Thyroid gland (tissue), 4 donors: ENCODE measurements around the gene GAD1. TPM values are rescaled to one million over a fixed set of nuclear protein-coding genes. Genes with fewer than 3 reads are reported as not detected.

ENCODE experiments used
- DNase-seq, 2 donors: peaks; one replicate each; pipeline ENCODE4 v3.0.0-alpha.2; 2019
- H3K27ac ChIP-seq, 3 donors: fragments of 200-600 bp; sonication (generic); 1 replicate in 2 of 3; 2 replicates in 1 of 3; pipeline ENCODE4 v1.5.1; 2016 to 2019; ENCODE audit warnings: mild to moderate bottlenecking in 1 of 3, moderate library complexity in 1 of 3
- H3K27me3 ChIP-seq: fragments of 200-600 bp; sonication (generic); one replicate; pipeline ENCODE4 v1.5.1; 2019
- H3K36me3 ChIP-seq, 2 donors: fragments of 200-600 bp; sonication (generic); one replicate each; pipeline ENCODE4 v1.5.1; 2016 to 2019
- H3K4me1 ChIP-seq, 2 donors: fragments of 200-600 bp; sonication (generic); one replicate each; pipeline ENCODE4 v1.5.1; 2017 to 2019
- H3K4me3 ChIP-seq, 3 donors: fragments of 200-600 bp; sonication (generic); replicated peaks in 1 of 3; 1 replicate in 2 of 3; 2 replicates in 1 of 3; pipeline ENCODE4 v1.5.1; 2016; ENCODE audit warnings: mild to moderate bottlenecking in 1 of 3
- H3K9me3 ChIP-seq: fragments of 200-600 bp; sonication (generic); one replicate; pipeline ENCODE4 v1.5.1; 2017
- POLR2A ChIP-seq, 2 donors: fragments of 450-650 bp; IDR thresholded peaks; one replicate each; pipeline ENCODE4 v1.6.1; 2017; ENCODE audit warnings: antibody characterized with exemption in 2 of 2, mild to moderate bottlenecking in 2 of 2, moderate library complexity in 1 of 2
- WGBS, 2 donors: methylation state at CpG; one replicate each; pipeline ENCODE4 v1.1.5; 2017; 5-methylcytosine and 5-hydroxymethylcytosine counted together
- intact Hi-C: fragments of 100-400 bp; cut with DNase I; formaldehyde crosslinking; loops from one replicate; pipeline ENCODE4 v1.15.1; 2023
- total RNA-seq, 4 donors: library from RNA; depleted of rRNA; stranded (reverse); fragments of >200 nt; gene quantifications; one replicate each; pipeline ENCODE4 v1.2.3, GENCODE V29; 2016
- TF ChIP-seq, protein P1 (sequence below), 6 experiments: fragments of 200-600 bp in 3 of 6; fragments of 450-650 bp in 3 of 6; sonication (generic) in 3 of 6; IDR thresholded peaks; one replicate each; pipeline ENCODE4 v1.5.1; 2016 to 2019; ENCODE audit warnings: antibody characterized with exemption in 6 of 6, mild to moderate bottlenecking in 2 of 6, inconsistent platforms in 1 of 6, moderate library complexity in 1 of 6

The GAD1 gene
- total RNA-seq, 4 donors from 2014 or later: 0.11 to 0.94 (median 0.46) TPM

DNA sequence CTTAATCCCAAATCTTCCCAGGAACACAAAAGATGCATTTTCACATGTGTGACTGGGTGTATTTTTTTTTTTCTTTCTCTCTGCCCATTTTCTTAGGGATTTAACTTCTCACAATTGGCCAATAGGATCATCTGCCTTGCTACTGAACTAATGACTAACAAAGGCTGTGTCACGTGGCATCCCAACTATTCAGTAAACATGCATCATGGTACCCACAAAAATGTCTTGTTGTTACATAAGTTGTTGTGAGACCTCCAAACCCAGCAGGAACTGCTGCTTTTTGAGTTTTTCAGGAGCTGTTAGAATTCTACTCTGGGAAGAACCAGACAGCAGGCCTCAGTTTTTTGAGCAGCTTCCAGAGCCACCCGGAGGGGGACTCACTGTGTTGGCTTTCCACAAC is 31.9 kb downstream of the GAD1 start:
- Histone ChIP-seq H3K4me3 (no peak overlapping the region), H3K9me3 (no peaks in the 10 kb centered on the region), H3K27me3 (no peaks in the 10 kb centered on the region), H3K27ac (no peak overlapping the region), H3K4me1 (no peaks in the 10 kb centered on the region), H3K36me3 (no peaks in the 10 kb centered on the region)
- DNase-seq: no peak
- intact Hi-C loops: no loop called here
- WGBS, 2 donors: 89 to 90% methylated on average over 2 of the region's 2 CpGs
- TF ChIP-seq, protein P1, sequence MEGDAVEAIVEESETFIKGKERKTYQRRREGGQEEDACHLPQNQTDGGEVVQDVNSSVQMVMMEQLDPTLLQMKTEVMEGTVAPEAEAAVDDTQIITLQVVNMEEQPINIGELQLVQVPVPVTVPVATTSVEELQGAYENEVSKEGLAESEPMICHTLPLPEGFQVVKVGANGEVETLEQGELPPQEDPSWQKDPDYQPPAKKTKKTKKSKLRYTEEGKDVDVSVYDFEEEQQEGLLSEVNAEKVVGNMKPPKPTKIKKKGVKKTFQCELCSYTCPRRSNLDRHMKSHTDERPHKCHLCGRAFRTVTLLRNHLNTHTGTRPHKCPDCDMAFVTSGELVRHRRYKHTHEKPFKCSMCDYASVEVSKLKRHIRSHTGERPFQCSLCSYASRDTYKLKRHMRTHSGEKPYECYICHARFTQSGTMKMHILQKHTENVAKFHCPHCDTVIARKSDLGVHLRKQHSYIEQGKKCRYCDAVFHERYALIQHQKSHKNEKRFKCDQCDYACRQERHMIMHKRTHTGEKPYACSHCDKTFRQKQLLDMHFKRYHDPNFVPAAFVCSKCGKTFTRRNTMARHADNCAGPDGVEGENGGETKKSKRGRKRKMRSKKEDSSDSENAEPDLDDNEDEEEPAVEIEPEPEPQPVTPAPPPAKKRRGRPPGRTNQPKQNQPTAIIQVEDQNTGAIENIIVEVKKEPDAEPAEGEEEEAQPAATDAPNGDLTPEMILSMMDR (IDR thresholded peaks at IDR 0.05): no peak
- no peak for TF ChIP-seq POLR2A (IDR thresholded peaks at IDR 0.05)

DNA sequence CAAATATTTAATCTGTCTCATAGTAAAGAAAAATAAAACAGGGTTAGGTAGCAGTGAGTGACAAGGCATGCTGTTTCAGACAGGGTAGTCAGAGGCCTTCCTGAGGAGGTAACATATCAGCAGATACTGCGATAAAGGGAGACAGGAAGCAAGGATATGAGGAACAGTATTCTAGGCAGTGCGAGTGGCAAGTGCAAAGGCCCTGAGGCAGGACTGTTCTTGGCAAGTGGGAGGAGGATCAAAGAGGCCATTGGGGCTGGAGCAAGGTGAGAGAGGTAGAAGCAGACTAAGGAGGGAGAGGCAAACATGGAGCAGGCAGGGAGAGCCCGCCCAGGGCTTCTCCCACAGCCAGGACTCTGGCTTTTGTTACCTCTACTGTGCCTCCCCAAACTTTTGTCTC is 33.6 kb downstream of the GAD1 start:
- H3K27ac ChIP-seq: no peak overlapping the region
- no peaks in the 10 kb centered on the region for H3K36me3 ChIP-seq
- intact Hi-C loops: no loop called here
- no peaks in the 10 kb centered on the region for H3K27me3 ChIP-seq
- DNase-seq: no peak
- no peak for TF ChIP-seq POLR2A (IDR thresholded peaks at IDR 0.05)
- TF ChIP-seq, protein P1 (IDR thresholded peaks at IDR 0.05): no peak
- no peak overlapping the region for H3K4me3 ChIP-seq
- WGBS, 2 donors: 94 to 97% methylated on average over 3 of the region's 3 CpGs
- H3K4me1 ChIP-seq: no peaks in the 10 kb centered on the region
- H3K9me3 ChIP-seq: no peaks in the 10 kb centered on the region

DNA sequence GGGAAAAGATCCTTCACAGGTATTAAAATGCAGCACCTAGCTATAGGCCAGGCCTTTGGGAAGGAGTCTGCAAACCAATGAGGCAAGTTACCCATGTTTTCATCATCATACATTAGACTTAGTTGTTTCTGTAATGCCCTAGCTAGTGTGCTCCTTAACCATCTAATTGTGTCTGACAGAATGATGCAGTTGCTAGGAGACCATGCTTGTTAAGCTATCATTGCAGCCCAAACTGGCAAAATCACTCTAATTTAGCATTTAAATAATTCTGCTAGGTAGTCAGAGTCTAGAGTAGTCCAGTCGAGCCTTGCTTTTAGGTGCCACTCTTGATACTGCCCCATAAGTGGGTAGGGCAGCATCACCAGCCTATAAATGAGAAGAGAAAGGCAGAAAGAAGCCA is 34.9 kb downstream of the GAD1 start:
- no peak for DNase-seq
- no peaks in the 10 kb centered on the region for H3K4me1 ChIP-seq
- WGBS, 2 donors: 78 to 82% methylated on average over 1 of the region's 1 CpG
- no peak overlapping the region for H3K4me3 ChIP-seq
- TF ChIP-seq, protein P1 (IDR thresholded peaks at IDR 0.05): no peak
- TF ChIP-seq POLR2A (IDR thresholded peaks at IDR 0.05): no peak
- intact Hi-C loops: no loop called here
- H3K9me3 ChIP-seq: no peaks in the 10 kb centered on the region
- H3K27me3 ChIP-seq: no peaks in the 10 kb centered on the region
- H3K36me3 ChIP-seq: no peaks in the 10 kb centered on the region
- no peak overlapping the region for H3K27ac ChIP-seq

DNA sequence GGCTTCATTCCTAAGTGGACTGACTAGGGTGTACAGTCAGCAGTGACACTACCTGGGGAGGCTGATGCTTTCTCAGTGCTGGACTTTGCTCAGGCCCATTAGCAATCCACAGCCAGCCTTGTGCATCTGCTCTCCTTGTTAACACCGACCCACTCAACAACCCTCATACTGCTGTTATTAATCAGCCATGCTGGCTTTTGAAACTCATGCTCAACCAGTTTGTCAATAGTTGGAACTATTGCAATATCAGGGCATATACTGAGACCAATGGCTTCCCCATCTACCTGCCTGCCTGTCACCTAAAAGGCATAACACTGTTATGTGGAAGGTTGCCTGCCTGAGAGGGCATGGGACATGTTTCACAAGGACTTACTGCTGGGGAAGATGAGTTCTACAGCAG is 39.4 kb downstream of the GAD1 start:
- no peak for DNase-seq
- no peaks in the 10 kb centered on the region for H3K36me3 ChIP-seq
- no peaks in the 10 kb centered on the region for H3K4me1 ChIP-seq
- intact Hi-C loops: no loop called here
- no peaks in the 10 kb centered on the region for H3K27me3 ChIP-seq
- H3K27ac ChIP-seq: no peak overlapping the region
- no peaks in the 10 kb centered on the region for H3K9me3 ChIP-seq
- no peak for TF ChIP-seq POLR2A (IDR thresholded peaks at IDR 0.05)
- TF ChIP-seq, protein P1 (IDR thresholded peaks at IDR 0.05): no peak
- 92 to 93% methylated on average over 1 of the region's 1 CpG for WGBS, 2 donors
- no peak overlapping the region for H3K4me3 ChIP-seq

DNA sequence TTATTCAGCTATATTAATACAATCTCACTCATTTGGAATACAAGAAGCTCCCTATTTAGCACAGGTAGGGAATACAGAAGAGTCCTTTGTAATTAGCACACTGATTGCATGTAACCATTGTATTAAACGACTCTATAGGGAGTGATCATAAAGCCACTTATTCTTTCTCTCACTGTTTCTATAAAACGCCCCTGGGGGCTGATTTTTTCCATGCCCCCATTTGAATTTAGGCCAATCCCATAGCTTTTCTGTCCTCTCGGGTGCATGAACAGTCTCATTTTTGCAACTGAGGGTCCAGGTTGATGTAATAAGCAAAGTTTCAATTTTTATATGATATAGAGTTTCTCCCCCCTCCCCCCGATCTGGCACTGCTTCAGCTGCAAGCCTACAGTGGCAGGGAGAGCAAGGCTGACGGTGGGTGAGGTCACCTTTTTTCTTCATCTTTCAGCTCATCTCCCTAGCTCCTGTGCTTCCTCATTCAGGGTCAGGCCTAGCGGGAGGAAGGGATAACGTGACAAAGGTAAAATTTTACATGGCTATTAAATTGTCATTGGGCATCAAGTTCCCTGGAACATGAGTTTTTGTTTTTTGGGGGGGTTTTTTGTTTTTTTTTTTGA is 45.7 kb downstream of the GAD1 start:
- TF ChIP-seq, protein P1 (IDR thresholded peaks at IDR 0.05): no peak
- no peak for TF ChIP-seq POLR2A (IDR thresholded peaks at IDR 0.05)
- no peak for DNase-seq
- H3K36me3 ChIP-seq: no peaks in the 10 kb centered on the region
- H3K27me3 ChIP-seq: no peaks in the 10 kb centered on the region
- no peak overlapping the region for H3K4me3 ChIP-seq
- intact Hi-C loops: no loop called here
- 79 to 86% methylated on average over 7 of the region's 7 CpGs for WGBS, 2 donors
- H3K4me1 ChIP-seq: no peaks in the 10 kb centered on the region
- no peaks in the 10 kb centered on the region for H3K9me3 ChIP-seq
- no peak overlapping the region for H3K27ac ChIP-seq
